Astrocyte (in vitro differentiated cells and primary cell): ENCODE data around the gene CIDEA.

Experiments used
- CTCF ChIP-seq: IDR thresholded peaks from 2 replicates; pipeline ENCODE4 v1.5.1; 2011; ENCODE audit warnings: low read depth, mild to moderate bottlenecking, inconsistent platforms, low read length, moderate library complexity; ENCODE audit not compliant: insufficient read depth
- EZH2 ChIP-seq: IDR thresholded peaks from 2 replicates; pipeline ENCODE4 v1.6.1; 2012; ENCODE audit warnings: mild to moderate bottlenecking, low read length, inconsistent platforms; ENCODE audit not compliant: insufficient read depth

GRCh38 chr18:12314591-12315305, 60.6 kb downstream of the CIDEA start:
- TF ChIP-seq CTCF (no peak), EZH2 (no peak)
